ENCODE data around the gene MCRS1.

MCRS1 gene

DNA sequence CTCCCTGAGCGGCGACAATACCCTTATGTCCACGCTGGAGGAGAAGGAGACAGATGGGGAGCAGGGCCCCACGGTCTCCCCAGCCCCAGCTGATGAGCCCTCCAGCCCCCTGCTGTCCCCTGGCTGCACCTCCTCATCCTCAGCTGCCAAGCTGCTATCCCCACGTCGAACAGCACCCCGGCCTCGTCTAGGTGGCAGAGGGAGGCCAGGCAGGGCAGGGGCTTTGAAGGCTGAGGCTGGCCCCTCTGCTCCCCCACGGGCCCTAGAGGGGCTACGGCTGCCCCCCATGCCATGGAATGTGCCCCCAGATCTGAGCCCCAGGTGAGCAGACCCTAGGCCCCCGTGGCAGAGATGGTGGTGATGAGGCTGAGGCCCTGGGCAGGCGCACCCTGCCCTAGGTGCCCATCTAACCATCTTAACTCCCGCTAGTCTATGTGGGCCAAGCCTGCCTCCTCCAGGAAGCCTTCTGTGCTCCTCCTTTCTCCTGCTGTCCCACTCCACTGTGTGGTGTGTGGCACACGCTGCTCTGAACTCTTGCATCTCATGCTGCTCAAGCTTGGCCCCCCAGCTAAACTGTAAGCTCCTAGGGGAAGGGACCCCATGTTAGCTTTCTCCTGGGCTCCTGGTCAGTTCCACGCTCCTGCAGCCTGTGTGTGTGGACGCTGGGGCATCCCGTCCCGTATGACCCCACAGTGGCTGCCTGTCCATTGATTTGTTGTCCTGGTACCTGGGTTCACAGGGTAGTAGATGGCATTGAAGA lies 12.1 kb downstream of the MCRS1 start:
- no peak for DNase-seq (ENCODE audit: low spot score)

DNA sequence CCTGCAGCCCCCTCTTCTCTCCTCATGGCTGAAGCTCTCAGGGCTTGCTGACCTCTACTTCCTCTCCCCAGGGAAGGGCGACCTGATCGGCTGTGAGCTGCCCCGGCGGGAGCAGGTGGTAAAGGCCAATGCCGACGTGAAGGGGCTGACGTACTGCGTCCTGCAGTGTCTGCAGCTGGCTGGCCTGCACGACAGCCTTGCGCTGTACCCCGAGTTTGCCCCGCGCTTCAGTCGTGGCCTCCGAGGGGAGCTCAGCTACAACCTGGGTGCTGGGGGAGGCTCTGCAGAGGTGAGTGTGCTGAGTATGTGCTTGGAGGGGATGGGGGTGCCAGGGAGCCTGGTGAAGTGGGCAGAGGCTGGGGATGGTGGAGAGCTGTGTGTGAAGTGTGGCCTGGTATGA lies 13.7 kb downstream of the MCRS1 start:
- no peak for DNase-seq (ENCODE audit: low spot score)

DNA sequence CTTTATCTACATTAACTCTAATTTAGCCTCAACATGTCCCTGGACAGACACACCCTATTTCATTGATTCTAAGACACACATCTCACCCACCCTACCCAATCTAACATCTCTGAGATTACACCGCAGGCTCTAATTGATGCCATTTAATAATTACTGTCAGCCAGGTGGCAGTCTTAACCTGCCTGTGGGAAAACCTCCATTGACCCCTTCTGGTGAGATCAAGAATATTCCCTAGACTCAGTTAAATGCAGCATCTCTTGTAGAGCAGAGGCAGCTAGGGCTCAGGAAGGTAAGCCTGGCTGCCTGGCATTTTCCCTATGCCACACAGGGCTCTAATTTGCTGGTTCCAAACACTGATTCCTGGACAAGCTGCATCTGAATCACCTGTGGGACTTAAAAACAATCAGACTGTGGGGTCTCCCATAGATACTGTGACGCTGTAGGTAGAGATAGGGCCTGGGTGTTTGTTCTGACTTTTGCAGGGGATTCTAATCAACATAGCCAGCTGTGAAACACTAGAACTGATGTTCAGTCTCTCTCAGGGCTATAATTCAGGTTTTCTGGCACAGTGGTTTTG lies 14.3 kb downstream of the MCRS1 start:
- peak; percentile 91 for DNase-seq (ENCODE audit: low spot score)

DNA sequence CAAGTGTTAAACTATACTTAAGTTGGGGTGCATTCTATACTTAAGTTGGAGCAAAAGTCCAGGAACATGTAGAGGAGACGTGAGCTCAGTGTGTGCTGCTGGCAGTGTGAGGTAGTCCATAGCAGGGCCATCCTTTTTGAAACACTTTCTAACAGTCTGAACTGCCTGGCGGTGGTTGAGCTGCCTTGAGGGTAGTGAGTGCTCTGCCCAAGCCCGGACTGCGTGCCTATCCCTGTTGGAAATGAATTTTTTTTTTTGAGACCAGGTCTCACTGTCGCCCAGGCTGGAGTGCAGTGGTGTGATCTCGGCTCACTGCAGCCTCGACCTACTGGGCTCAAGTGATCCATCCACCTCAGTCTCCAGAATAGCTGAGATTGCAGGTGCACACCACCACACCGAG lies 15.0 kb downstream of the MCRS1 start:
- DNase-seq (ENCODE audit: low spot score), result no peak

DNA sequence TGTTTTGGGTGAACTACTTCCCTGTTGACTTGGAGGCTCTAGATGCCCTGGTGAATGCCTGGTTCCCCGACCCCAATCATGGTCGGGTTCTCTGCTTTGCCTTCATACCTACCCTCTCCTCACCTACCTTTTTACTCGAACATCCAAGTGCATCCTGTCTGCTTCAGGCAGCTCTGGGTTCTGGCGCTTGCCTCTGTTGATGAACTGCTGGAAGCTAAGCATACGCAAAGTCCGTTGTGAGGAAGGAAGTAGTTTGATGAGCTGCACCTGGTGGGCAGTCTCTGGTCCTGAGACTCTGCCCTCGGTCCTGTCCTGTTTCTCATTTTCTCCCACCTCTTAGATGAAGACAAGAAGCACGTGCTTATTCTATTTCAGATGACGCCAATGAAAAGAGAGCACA lies 15.5 kb downstream of the MCRS1 start:
- DNase-seq (ENCODE audit: low spot score), result no peak

DNA sequence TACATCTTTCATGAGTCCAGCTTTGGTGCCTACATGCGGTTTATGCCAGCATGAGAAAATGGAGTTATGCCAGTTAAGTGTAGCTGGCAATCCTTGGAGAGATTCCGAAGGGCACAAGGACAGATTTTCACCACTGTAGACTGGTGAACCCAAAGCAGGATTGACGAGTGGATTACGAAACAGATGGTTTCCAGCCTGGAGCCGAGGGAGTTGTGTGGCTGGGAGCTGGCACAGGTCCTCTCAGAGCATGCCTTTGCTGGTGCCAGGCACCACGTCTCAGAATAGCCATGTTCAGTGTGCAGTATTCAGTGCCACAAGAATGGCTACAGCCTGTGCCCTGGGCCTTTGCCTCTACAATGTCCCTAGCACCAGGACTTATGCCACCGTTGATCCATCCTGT lies 15.9 kb downstream of the MCRS1 start:
- DNase-seq (ENCODE audit: low spot score), result no peak

DNA sequence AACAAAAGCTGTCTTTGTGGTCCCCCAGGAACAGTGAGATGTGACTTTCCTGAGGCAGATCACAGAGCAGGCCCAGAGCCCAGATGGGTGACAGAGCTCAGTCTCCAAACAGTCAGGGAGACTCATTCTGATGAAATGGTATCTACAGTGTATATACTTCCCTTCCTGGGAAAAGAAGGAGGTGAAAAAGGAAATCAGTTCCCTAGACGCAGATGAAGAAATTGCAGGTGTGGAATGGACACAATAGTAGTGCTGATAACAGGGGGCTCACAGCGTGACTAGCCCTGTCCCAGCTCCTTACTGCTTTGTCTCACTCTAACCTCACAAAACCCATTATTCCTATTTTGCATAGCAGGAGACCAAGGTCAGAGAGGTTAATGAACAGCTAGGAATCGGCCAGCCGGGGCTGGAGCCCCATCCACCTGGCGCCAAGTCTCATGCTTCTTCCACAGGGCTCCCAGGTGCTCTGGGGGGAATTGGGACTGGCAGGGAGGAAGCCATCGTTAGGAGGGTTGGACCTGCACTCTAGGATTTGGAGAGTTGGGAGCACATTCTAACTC lies 17.2 kb downstream of the MCRS1 start:
- DNase-seq (ENCODE audit: low spot score), result no peak

DNA sequence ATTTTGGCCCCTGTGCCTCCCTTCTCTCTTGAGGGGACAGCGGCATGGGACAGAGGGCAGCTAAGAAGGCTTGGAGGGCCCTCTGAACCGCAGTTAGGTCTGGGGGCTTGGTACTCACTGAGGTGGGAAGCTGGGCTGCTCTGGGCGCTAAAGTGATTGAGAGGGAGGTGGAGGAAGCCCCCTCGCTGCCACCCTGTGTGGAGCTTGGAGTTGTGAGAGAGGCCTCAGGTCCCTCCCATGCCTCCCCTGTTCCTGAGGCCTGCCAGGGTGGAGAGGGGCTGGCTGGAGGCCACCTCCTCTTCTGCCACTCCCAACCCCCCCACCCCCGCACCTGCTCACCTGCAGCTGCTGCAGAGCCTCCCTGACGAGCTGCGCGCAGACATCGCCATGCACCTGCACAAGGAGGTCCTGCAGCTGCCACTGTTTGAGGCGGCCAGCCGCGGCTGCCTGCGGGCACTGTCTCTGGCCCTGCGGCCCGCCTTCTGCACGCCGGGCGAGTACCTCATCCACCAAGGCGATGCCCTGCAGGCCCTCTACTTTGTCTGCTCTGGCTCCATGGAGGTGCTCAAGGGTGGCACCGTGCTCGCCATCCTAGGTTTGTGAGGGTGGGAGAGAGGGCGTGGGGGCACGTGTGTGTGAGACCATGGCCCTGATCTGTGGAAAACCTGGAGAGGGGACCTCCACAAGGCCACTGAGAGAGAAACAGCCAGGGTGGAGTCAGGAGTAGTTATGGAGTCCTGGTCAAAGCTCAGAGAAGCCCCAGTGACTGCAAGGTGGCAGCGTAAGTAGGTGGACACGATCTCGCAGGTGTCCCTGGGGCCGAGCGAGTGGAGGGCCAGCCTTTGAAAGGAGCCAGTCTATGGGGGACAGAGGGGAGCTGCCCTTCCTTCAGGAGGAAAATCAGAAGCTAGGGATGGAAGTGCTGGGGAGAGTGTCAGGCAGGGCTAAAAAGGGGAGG lies 17.9 kb downstream of the MCRS1 start:
- no peak for DNase-seq (ENCODE audit: low spot score)

DNA sequence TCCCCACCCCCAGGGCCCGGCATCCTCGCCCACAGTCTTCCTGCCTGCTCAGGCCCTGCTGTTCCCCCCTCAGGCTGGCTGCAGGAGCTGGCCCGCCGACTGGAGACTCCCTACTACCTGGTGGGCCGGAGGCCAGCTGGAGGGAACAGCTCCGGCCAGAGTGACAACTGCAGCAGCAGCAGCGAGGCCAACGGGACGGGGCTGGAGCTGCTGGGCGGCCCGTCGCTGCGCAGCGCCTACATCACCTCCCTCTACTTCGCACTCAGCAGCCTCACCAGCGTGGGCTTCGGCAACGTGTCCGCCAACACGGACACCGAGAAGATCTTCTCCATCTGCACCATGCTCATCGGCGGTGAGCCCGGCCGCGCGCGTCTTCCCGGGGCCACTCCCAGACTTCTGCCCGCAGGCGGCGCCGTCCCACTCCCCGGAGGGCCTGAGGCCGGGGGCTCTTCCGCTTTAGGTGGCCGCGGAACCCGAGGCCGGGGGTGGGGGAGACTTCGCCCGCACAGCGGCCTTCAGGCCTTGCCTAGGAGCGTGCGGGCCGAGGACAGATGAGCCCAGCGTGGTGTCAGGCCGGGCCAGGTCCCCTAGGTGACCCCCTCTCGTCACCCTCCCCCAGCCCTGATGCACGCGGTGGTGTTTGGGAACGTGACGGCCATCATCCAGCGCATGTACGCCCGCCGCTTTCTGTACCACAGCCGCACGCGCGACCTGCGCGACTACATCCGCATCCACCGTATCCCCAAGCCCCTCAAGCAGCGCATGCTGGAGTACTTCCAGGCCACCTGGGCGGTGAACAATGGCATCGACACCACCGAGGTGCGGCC lies 18.9 kb downstream of the MCRS1 start:
- no peak for DNase-seq (ENCODE audit: low spot score)

DNA sequence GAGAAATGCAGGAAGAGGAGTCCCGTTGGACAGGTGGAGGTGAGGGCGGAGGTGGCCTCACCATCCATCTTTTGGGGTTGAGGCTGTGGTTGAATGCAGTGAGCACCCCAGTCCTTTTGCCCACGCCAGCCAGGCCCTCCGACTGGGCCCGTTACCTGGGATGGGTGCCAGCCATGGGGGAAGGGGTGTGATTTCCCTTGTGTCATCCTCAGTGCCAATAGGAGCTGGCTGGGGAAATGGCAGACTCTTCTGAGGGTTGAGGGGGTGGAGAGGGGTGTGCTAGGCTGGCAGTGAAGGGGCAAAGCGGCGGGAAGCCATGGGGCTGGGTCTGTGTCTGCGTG lies 19.5 kb downstream of the MCRS1 start:
- DNase-seq (ENCODE audit: low spot score), result no peak

DNA sequence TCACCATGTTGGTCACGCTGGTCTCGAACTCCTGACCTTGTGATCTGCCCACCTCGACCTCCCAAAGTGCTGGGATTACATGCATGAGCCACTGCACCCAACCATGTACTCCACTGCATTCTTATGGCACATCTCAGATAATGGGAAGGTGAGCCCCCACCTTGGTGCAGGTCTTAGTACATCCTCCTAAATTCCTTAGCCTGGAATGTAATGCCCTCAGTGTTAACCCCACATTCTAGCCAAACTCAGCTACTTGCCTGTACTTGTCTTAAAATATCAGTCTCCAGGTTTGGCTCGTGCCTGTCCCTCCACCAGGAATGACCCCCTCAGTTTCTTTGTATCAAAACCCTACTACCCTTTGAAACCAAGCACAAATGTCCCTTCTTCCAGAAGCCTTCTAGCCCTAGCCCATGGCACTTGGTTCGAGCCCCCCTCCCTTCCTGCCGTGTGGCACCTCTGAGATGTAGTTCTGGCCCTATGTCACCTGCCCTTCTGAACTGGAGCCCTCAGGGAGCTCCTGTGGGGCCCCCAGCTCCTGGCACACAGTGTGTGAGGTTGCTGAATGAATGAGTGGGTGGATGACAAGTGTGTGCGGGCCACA lies 20.8 kb downstream of the MCRS1 start:
- no peak for DNase-seq (ENCODE audit: low spot score)

DNA sequence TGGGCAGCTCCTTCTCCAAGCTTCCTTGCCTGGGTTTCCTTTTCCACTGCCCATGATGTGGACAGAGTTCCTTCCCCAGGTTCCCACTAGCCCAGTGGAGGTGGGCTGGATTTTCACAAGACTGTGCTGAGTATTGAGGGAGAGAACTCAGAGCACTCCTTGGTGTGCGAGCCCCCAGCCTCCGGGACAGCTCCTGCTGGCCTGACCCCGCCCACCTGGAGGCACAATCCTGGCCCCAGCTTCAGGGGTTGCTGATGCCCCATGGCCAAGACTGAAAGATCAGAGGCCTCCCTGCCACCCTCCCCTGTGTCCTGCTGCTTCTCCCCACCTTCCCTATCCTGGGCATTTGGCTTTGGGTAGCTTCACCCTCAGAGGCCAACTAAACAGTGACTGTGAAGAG lies 21.5 kb downstream of the MCRS1 start:
- no peak for DNase-seq (ENCODE audit: low spot score)

DNA sequence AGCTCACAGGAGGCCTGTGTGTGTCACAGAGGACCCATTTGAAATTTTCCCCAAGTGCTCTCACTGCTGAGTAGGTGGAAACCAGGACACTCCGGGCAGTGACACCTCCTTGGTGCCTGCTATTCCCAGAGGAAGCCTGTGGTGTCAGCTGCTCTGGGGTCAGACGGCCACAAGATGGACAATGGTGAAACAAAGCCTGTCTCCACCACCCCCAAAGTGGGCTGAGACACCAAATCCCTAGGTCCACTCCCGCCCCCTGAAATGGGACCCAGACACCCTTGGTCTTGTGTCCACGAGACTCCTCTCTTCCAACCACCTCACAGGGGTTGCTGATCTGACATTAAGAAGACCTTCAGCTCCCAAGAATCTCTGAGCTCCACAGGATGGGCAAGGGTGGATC lies 22.1 kb downstream of the MCRS1 start:
- no peak for DNase-seq (ENCODE audit: low spot score)

DNA sequence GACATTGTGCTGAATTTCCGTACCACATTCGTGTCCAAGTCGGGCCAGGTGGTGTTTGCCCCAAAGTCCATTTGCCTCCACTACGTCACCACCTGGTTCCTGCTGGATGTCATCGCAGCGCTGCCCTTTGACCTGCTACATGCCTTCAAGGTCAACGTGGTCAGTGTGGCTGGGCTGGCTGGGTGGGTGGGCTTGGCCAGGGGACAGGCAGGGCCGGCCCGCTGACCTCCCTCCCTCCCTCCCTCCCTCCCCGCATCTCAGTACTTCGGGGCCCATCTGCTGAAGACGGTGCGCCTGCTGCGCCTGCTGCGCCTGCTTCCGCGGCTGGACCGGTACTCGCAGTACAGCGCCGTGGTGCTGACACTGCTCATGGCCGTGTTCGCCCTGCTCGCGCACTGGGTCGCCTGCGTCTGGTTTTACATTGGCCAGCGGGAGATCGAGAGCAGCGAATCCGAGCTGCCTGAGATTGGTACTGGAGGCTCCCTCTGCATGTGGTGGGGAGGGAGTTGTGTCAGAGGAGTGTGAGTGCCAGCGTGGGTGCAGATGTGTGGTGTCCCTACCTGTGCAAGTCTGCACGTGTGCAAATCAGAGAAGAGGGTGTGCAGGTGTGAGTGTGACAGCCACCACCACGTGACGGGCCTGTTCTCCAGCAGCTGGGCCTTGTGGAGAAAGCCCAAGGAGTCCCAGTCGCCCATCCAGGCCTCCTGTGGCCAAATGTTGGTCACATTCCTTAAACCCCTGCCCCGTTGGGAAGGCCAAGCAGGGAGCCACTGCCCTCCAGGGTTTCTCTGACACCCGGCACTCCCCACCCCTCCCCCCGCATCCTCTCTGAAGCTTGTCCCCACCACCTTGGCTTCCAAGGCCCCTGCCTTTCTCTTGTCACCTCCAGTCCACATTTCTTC lies 23.8 kb downstream of the MCRS1 start:
- no peak for DNase-seq (ENCODE audit: low spot score)

DNA sequence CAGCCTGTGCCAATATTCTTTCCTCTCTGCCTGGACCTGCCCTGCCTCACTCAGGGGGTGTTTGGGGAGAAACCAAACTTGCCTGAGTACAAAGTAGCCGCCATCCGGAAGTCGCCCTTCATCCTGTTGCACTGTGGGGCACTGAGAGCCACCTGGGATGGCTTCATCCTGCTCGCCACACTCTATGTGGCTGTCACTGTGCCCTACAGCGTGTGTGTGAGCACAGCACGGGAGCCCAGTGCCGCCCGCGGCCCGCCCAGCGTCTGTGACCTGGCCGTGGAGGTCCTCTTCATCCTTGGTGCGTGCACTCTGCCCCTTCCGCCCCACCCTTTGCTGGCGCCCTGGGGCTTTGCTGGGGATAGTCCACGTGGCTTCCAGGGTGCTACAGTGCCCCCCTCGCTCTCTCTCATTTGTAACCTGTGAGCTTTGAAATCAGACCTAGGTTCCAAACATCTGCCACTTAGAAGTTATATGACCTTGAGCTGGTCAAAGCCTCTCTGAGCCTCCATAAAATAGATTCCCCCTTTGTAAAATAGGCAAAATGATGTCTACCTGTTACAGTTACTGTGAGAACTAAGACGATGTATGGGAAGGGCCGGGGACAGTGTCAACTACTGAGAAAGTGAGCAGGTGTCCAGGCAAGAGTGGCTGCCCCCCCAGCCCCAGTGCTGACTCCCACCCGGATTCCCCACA lies 24.6 kb downstream of the MCRS1 start:
- DNase-seq (ENCODE audit: low spot score), result no peak

DNA sequence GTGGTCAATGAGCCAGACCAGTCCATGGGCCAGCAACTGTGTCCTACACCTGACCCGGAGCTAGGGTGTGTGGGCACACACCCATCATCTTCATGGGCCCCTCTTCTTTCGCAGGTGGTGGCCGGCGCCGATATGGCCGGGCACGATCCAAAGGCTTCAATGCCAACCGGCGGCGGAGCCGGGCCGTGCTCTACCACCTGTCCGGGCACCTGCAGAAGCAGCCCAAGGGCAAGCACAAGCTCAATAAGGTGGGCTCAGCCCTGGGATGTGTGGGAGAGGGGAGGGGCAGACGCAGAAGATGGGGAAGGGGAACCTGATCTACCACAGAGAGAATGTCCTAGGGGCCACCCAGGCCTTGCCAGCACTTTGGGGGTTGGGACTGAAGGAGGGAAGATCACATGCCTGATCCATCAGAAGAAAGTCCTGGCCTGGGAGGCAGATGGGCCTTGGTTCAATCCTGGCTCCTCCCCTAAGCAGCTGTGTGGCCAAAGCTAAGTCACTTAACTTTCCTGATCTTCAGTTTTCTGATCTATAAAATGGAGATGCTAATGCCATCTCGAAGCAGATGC lies 25.3 kb downstream of the MCRS1 start:
- no peak for DNase-seq (ENCODE audit: low spot score)

DNA sequence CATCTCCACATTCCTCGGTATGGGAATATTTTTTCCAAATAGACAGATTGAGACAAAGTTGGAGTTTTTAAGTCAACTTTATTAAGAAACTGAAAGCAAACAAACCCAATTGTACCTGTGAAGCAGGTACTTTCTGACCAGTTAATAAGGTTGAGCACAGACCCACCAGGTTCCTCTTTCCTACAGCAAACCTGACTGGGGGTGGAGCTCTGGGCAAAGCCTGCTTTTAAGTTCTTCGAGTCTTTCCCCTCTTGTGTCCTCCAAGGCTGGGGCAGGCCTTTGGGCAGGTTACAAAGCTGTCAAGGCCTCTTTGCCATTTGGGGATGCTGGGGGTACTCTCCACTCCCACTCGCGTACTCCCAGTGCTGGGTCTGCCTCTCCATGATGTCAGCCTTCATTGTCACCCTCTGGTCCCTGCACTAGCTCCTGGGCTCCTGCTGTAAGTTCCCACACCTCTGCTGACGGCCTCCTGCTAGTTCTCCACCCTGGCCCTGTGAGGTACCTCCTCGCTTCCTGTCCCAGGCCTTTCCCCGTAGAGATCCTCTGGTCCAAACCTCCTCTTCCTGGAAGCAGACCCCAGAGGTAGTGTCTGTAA lies 25.9 kb downstream of the MCRS1 start:
- DNase-seq (ENCODE audit: low spot score), result no peak

DNA sequence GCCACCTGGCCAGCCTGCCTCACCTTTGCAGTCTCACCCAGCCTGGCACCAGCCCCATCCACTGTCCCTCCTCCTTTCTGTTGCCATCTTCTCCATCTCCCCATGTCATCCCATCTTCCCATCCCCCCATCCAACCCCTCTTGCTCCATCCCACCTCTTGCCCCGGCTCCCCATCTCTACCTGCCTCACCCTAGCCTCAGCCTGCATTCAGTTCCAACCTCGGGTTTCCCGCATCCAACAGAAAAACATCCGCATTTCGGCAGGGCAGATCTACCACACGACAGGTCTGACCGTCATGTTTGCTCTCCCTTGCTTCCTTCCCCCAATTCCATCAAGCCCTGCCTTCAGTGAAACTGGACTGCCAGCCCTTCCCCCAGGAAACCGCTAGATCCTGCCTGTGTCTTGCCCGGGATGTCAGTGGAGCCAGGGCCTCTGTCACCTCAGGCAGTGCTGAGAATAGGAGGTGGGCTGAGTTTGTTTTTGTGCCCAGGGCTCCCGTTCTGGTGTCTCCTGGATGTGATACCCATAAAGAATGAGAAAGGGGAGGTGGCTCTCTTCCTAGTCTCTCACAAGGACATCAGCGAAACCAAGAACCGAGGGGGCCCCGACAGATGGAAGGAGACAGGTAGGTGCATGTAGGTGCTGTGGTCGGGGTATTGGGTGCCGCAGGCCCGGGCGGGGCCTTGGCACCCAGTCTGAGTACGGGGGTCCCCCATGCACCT lies 26.6 kb downstream of the MCRS1 start:
- DNase-seq (ENCODE audit: low spot score), result no peak
